H1 (cell line): Measurements from ENCODE around the gene TRPC4. TPM values are rescaled to one million over a fixed set of nuclear protein-coding genes. Genes with fewer than 3 reads are reported as not detected.
"Not testable (repeated sequence)": the region's sequence is repeated elsewhere in the genome, so short reads cannot be mapped to it uniquely, and the experiment has no call there.

Experiments used
- CTCF ChIA-PET: fragments of 300-600 bp; sonication (Branson Sonifier 250); formaldehyde crosslinking; loops from one replicate; lab custom pipeline; 2021; ENCODE audit not compliant: partially characterized antibody; lab: Charles Lee
- POLR2A ChIA-PET: fragments of 300-600 bp; sonication (Branson Sonifier 250); formaldehyde crosslinking; loops from one replicate; lab custom pipeline; 2021; ENCODE audit warnings: inconsistent platforms; ENCODE audit not compliant: partially characterized antibody; lab: Charles Lee
- DNase-seq, 2 experiments: peaks; one replicate each; pipeline versions ENCODE4 v3.0.0 to v3.0.0-alpha.2; 2010 to 2022; ENCODE audit warnings: low spot score in 2 of 2, low read depth in 1 of 2, mixed read lengths in 1 of 2
- FAIRE-seq: peaks from 2 replicates; lab custom pipeline; 2011; peaks lifted over from hg19 to GRCh38; lab: Jason Lieb, UNC
- H2AFZ ChIP-seq: 2 replicates; pipeline ENCODE4 v1.8.1; 2012; ENCODE audit warnings: low read length, inconsistent platforms
- H2AK5ac ChIP-seq: 2 replicates; pipeline ENCODE4 v1.6.1; 2013; ENCODE audit warnings: low read depth, low read length
- H2BK120ac ChIP-seq: replicated peaks from 2 replicates; pipeline ENCODE3; 2013; ENCODE audit warnings: low read depth, low read length, inconsistent platforms
- H2BK12ac ChIP-seq: 2 replicates; pipeline ENCODE4 v1.6.1; 2013; ENCODE audit warnings: low read depth, low read length
- H2BK15ac ChIP-seq: 2 replicates; pipeline ENCODE4 v1.6.1; 2013; ENCODE audit warnings: low read length
- H2BK20ac ChIP-seq: 2 replicates; pipeline ENCODE4 v1.6.1; 2013; ENCODE audit warnings: low read length
- H2BK5ac ChIP-seq: 2 replicates; pipeline ENCODE4 v1.6.1; 2013; ENCODE audit warnings: low read depth, low read length
- H3K14ac ChIP-seq: 2 replicates; pipeline ENCODE4 v1.6.1; 2013; ENCODE audit warnings: inconsistent platforms; ENCODE audit not compliant: insufficient read length
- H3K18ac ChIP-seq: 2 replicates; pipeline ENCODE4 v1.6.1; 2013; ENCODE audit warnings: low read length; ENCODE audit errors: extremely low read depth
- H3K23ac ChIP-seq: 2 replicates; pipeline ENCODE4 v1.6.1; 2013; ENCODE audit warnings: inconsistent platforms; ENCODE audit not compliant: insufficient read length
- H3K23me2 ChIP-seq: 2 replicates; pipeline ENCODE4 v1.6.1; 2013; ENCODE audit warnings: low read depth, low read length
- H3K27ac ChIP-seq: 2 replicates; pipeline ENCODE4 v1.6.1; 2011; ENCODE audit warnings: low read depth, low read length, inconsistent platforms
- H3K27me3 ChIP-seq, 4 experiments: replicated peaks in 1 of 4; 1 replicate in 1 of 4; 2 replicates in 3 of 4; pipeline versions ENCODE4 v1.6.1 to v1.8.1; 2011 to 2013; ENCODE audit warnings: low read length in 3 of 4, mild to moderate bottlenecking in 3 of 4, inconsistent platforms in 2 of 4, mixed read lengths in 2 of 4, moderate library complexity in 1 of 4; ENCODE audit not compliant: control insufficient read depth in 3 of 4, insufficient read depth in 3 of 4; ENCODE audit errors: extremely low read depth in 1 of 4
- H3K36me3 ChIP-seq, 4 experiments: 2 replicates each; pipeline versions ENCODE4 v1.6.1 to v1.8.1; 2011 to 2013; ENCODE audit warnings: mild to moderate bottlenecking in 4 of 4, low read length in 3 of 4, moderate library complexity in 2 of 4, control low read depth in 1 of 4, inconsistent platforms in 1 of 4; ENCODE audit not compliant: insufficient read depth in 4 of 4, control insufficient read depth in 2 of 4
- H3K4ac ChIP-seq: replicated peaks from 2 replicates; pipeline ENCODE3; 2013; ENCODE audit warnings: low read length, low read depth, mixed read lengths, inconsistent platforms; ENCODE audit not compliant: insufficient read length
- H3K4me1 ChIP-seq, 4 experiments: replicated peaks in 1 of 4; 1 replicate in 1 of 4; 2 replicates in 3 of 4; pipeline versions ENCODE4 v1.6.1 to v1.8.1; 2011 to 2013; ENCODE audit warnings: low read length in 3 of 4, inconsistent platforms in 2 of 4, mixed read lengths in 1 of 4; ENCODE audit not compliant: insufficient read depth in 4 of 4, control insufficient read depth in 3 of 4
- H3K4me2 ChIP-seq, 2 experiments: 2 replicates each; pipeline versions ENCODE4 v1.6.1 to v1.8.1; 2011 to 2013; ENCODE audit warnings: low read depth in 2 of 2, low read length in 2 of 2, control low read depth in 1 of 2, inconsistent platforms in 1 of 2, mild to moderate bottlenecking in 1 of 2; ENCODE audit not compliant: insufficient read depth in 1 of 2
- H3K4me3 ChIP-seq, 4 experiments: fragments of 200-600, 300-600 bp in 1 of 4; sonication (generic), shearing (Covaris generic), sonication (Bioruptor Twin) in 1 of 4; 2 replicates each; pipeline versions ENCODE4 v1.5.1 to v1.8.1; 2011 to 2016; ENCODE audit warnings: low read length in 4 of 4, low read depth in 3 of 4, control low read depth in 2 of 4, inconsistent platforms in 2 of 4, mild to moderate bottlenecking in 2 of 4, mixed read lengths in 1 of 4, moderate library complexity in 1 of 4; ENCODE audit not compliant: insufficient read depth in 2 of 4; ENCODE audit errors: extremely low read depth in 1 of 4
- H3K56ac ChIP-seq: replicated peaks from 2 replicates; pipeline ENCODE3; 2013; ENCODE audit warnings: low read depth, mild to moderate bottlenecking, mixed read lengths, low read length, inconsistent platforms; ENCODE audit not compliant: insufficient read length
- H3K79me1 ChIP-seq: 2 replicates; pipeline ENCODE4 v1.6.1; 2013; ENCODE audit warnings: low read depth, low read length, control low read depth
- H3K79me2 ChIP-seq, 2 experiments: 2 replicates each; pipeline versions ENCODE4 v1.6.1 to v1.8.1; 2012 to 2013; ENCODE audit warnings: low read length in 2 of 2, mild to moderate bottlenecking in 2 of 2, inconsistent platforms in 1 of 2; ENCODE audit not compliant: insufficient read depth in 2 of 2, control insufficient read depth in 1 of 2
- H3K9ac ChIP-seq, 4 experiments: replicated peaks in 1 of 4; 1 replicate in 1 of 4; 2 replicates in 3 of 4; pipeline versions ENCODE4 v1.6.1 to v1.8.1; 2011 to 2013; ENCODE audit warnings: low read depth in 3 of 4, low read length in 3 of 4, control low read depth in 2 of 4, mild to moderate bottlenecking in 2 of 4, moderate library complexity in 2 of 4, inconsistent platforms in 1 of 4; ENCODE audit errors: extremely low read depth in 1 of 4
- H3K9me3 ChIP-seq, 2 experiments: 2 replicates each; pipeline versions ENCODE4 v1.6.1 to v1.8.1; 2012 to 2013; ENCODE audit warnings: mild to moderate bottlenecking in 2 of 2, moderate library complexity in 2 of 2, control low read depth in 1 of 2, inconsistent platforms in 1 of 2, low read depth in 1 of 2, low read length in 1 of 2, mixed read lengths in 1 of 2; ENCODE audit not compliant: insufficient read depth in 2 of 2
- H4K20me1 ChIP-seq, 2 experiments: replicated peaks in 1 of 2; 2 replicates each; pipeline versions ENCODE3 to v1.8.1; 2011 to 2013; ENCODE audit warnings: inconsistent platforms in 2 of 2, low read length in 2 of 2, mild to moderate bottlenecking in 1 of 2; ENCODE audit not compliant: insufficient read depth in 2 of 2, control insufficient read depth in 1 of 2
- H4K5ac ChIP-seq: 2 replicates; pipeline ENCODE4 v1.6.1; 2013; ENCODE audit warnings: low read length, low read depth, mixed read lengths, inconsistent platforms; ENCODE audit not compliant: insufficient read length
- H4K8ac ChIP-seq: 2 replicates; pipeline ENCODE4 v1.8.0; 2013; ENCODE audit warnings: mild to moderate bottlenecking, moderate library complexity, low read length, inconsistent platforms; ENCODE audit not compliant: insufficient read depth; ENCODE audit errors: extremely low read depth
- H4K91ac ChIP-seq: replicated peaks from 2 replicates; pipeline ENCODE3; 2013; ENCODE audit warnings: low read length, mixed read lengths, inconsistent platforms; ENCODE audit not compliant: insufficient read length
- MAFK ChIP-seq: IDR thresholded peaks from 2 replicates; pipeline ENCODE4 v1.6.1; 2012; ENCODE audit warnings: low read depth, mild to moderate bottlenecking, improper control_type of control experiment, low read length
- WGBS, 2 experiments: shearing (Covaris generic) in 1 of 2; methylation state at CpG; one replicate each; pipeline versions ENCODE4 v1.1.6 to v1.1.7; 2013 to 2015; ENCODE audit warnings: low lambda C conversion rate in 2 of 2, mixed read lengths in 2 of 2, inconsistent platforms in 1 of 2, low coverage in 1 of 2, missing lambda C conversion rate in 1 of 2; ENCODE audit not compliant: insufficient replicate concordance in 2 of 2, insufficient coverage in 1 of 2, insufficient read length in 1 of 2; ENCODE audit errors: extremely low coverage in 1 of 2, missing lambda C conversion rate in 1 of 2; 5-methylcytosine and 5-hydroxymethylcytosine counted together
- polyA plus RNA-seq, 7 experiments: library from polyadenylated mRNA; depleted of rRNA in 3 of 7; stranded (reverse) in 5 of 7; unstranded in 2 of 7; fragments of >200 nt in 5 of 7; fragments of 200-250 nt in 2 of 7; gene quantifications; 1 replicate in 5 of 7; 2 replicates in 1 of 7; 4 replicates in 1 of 7; pipeline versions ENCODE4 v1.2.1 to v1.2.3, GENCODE V29; 2011 to 2013; ENCODE audit warnings: missing spikeins in 2 of 7, mixed read lengths in 2 of 7
- total RNA-seq: library from RNA; stranded (reverse); fragmentation: NEBNext Ultra II Directional; extraction: Animal tissue kit (Norgen Biotek cat#: 25700); gene quantifications from 2 replicates; pipeline ENCODE4 v1.2.1, GENCODE V29; 2021

Gene TRPC4
- total and polyA plus RNA-seq, 2 of the 8 experiments (the other 6 are each of a cell fraction or from before 2014, with no cell fraction given) = 12.3 to 14.7 TPM

DNA sequence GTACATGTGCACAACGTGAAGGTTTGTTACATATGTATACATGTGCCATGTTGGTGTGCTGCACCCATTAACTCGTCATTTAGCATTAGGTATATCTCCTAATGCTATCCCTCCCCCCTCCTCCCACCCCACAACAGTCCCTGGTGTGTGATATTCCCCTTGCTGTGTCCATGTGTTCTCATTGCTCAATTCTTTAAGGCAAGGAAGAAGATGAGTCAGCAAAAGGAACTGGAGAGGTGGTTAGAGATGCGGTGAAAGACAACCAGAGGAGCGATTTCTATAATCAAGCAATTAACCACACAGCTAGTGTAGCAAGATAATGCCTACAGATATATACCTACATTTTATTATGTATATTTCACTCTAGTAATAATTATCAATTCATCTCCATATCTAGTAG is 280.2 kb downstream of the TRPC4 start:
- CTCF ChIA-PET, H2AK5ac ChIP-seq, POLR2A ChIA-PET, H2BK15ac ChIP-seq, H3K4me3 ChIP-seq, H3K9ac ChIP-seq, DNase-seq, H3K14ac ChIP-seq, H3K9me3 ChIP-seq, H3K23ac ChIP-seq, H3K79me1 ChIP-seq, H2BK5ac ChIP-seq, H4K5ac ChIP-seq, H3K27me3 ChIP-seq, H2AFZ ChIP-seq, H3K4me2 ChIP-seq, H4K20me1 ChIP-seq, H4K8ac ChIP-seq, H3K27ac ChIP-seq, H3K23me2 ChIP-seq, H3K4me1 ChIP-seq, H3K36me3 ChIP-seq, H3K4ac ChIP-seq, H3K79me2 ChIP-seq, FAIRE-seq: not testable (repeated sequence)
- WGBS, 2 experiments = 90% methylated on average over 4 of the region's 4 CpGs; no CpG with 5 or more reads in 1 of the 2 experiments
- 0 out of 2 replicates have a peak, but pooled peaks have one; percentile 34 for TF ChIP-seq MAFK
- TF ChIP-seq, all 59 proteins: peak for 1; not testable (repeated sequence) for 58
- not testable (repeated sequence) for H2BK12ac ChIP-seq, H2BK120ac ChIP-seq, H3K56ac ChIP-seq, H3K18ac ChIP-seq, H4K91ac ChIP-seq, H2BK20ac ChIP-seq
